Fibroblast of pulmonary artery (primary cell): Measurements from ENCODE around the gene HSD17B12.
"Not testable (repeated sequence)": the region's sequence is repeated elsewhere in the genome, so short reads cannot be mapped to it uniquely, and the experiment has no call there.

ENCODE experiments used
- DNase-seq: peaks from one replicate; pipeline ENCODE4 v3.0.0-alpha.2; 2010; ENCODE audit warnings: low read depth
- H3K4me3 ChIP-seq: replicated peaks from 2 replicates; pipeline ENCODE4 v1.5.1; 2011; ENCODE audit warnings: low read depth, mild to moderate bottlenecking, control low read depth, low read length, moderate library complexity
- TF ChIP-seq, protein P1 (sequence below): IDR thresholded peaks from 2 replicates; pipeline ENCODE4 v1.5.1; 2011; ENCODE audit warnings: mild to moderate bottlenecking, control low read depth, low read length, inconsistent platforms; ENCODE audit errors: missing control alignments

Gene HSD17B12

DNA sequence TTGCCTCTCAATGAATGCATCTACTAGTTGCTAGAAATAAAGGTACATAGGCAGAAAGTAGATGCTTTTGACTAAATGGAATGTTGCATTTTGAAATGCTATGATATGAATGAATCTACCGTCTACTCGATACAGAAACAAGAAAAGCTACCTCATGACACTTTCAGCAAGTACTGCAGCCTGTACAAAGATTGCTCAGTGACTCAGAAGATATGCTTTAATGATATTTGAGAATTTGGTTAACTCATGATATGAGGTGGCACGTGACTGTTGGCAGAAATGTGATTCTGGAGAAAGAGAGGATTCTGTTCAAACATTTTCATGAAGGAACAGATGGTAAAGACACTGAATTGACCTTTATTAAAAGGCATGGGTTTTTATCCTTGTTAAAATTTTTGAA lies 76.0 kb downstream of the HSD17B12 start:
- no peak overlapping the region for H3K4me3 ChIP-seq
- TF ChIP-seq, protein P1, sequence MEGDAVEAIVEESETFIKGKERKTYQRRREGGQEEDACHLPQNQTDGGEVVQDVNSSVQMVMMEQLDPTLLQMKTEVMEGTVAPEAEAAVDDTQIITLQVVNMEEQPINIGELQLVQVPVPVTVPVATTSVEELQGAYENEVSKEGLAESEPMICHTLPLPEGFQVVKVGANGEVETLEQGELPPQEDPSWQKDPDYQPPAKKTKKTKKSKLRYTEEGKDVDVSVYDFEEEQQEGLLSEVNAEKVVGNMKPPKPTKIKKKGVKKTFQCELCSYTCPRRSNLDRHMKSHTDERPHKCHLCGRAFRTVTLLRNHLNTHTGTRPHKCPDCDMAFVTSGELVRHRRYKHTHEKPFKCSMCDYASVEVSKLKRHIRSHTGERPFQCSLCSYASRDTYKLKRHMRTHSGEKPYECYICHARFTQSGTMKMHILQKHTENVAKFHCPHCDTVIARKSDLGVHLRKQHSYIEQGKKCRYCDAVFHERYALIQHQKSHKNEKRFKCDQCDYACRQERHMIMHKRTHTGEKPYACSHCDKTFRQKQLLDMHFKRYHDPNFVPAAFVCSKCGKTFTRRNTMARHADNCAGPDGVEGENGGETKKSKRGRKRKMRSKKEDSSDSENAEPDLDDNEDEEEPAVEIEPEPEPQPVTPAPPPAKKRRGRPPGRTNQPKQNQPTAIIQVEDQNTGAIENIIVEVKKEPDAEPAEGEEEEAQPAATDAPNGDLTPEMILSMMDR: no peak

DNA sequence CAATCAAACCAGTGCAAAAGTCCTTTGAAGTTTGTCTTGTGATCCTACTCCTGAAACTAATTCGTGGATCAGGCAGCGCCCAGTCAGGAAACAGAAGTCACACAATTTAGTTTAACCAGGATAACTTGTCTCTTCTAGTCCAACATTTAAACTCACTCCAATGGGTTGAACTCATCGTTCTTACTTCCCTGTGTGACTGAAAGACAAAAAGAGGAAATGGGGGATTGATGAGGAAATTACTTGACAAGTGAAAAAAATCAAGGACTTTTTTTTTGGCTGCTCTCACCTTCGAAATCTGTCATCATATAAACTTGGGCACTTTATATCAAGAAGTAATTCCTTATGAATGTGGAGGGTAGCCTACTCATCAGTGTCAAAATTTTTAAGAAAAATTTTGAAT lies 78.4 kb downstream of the HSD17B12 start:
- DNase-seq: no peak
- TF ChIP-seq, protein P1: no peak
- no peak overlapping the region for H3K4me3 ChIP-seq

More for the DNA sequence above, 76.0 kb downstream of the HSD17B12 start:
- peak; percentile 31 for DNase-seq

DNA sequence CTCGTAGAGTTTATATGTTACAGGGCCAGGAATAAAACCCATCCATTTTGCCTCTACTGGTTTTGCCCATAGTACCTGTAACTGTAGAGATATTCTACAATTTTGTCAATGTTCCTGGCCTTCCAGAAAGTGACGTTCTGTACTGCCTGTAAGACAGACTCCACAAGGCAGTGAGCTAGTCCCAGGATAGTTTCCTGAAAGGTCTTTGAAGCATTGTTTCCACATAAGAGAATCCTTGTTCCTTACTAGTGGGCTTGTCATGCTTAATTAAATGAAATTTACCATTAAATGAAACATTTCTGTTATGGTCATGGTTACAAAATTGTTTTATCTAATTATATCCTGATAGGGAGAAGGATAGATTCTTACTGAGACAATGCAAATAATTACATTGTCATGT lies 80.4 kb downstream of the HSD17B12 start:
- TF ChIP-seq, protein P1: no peak
- no peak overlapping the region for H3K4me3 ChIP-seq
- DNase-seq: no peak

DNA sequence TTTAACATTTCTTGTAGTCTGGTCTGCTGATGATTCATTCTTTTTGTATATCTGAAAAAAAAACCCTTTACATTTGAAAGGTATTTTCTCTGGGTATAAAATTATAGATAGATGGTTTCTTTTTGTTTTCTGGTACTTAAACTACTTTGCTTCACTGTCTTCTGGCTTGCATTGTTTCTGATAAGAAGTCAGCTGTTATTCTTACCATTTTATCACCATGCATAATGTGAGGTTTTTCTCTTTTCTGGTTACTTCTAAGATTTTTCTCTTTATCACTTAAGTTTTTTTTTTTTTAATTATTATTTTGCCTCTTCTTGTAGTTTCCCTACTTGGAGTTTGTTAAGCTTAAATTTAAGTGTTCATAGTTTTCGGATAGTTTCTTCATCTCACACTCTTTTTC lies 84.7 kb downstream of the HSD17B12 start:
- no peak for DNase-seq
- no peak overlapping the region for H3K4me3 ChIP-seq
- TF ChIP-seq, protein P1: no peak

DNA sequence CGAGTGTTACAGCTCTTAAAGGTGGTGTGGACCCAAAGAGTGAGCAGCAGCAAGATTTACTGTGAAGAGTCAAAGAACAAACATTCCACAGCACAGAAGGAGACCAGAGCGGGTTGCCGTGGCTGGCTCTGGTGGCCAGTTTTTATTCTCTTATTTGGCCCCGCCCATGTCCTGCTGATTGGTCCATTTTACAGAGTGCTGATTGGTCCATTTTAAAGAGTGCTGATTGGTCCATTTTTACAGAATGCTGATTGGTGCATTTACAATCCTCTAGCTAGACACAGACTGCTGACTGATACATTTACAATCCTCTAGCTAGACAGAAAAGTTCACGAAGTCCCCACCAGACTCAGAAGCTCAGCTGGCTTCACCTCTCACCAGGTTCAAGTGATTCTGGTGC lies 88.1 kb downstream of the HSD17B12 start:
- not testable (repeated sequence) for H3K4me3 ChIP-seq, DNase-seq

DNA sequence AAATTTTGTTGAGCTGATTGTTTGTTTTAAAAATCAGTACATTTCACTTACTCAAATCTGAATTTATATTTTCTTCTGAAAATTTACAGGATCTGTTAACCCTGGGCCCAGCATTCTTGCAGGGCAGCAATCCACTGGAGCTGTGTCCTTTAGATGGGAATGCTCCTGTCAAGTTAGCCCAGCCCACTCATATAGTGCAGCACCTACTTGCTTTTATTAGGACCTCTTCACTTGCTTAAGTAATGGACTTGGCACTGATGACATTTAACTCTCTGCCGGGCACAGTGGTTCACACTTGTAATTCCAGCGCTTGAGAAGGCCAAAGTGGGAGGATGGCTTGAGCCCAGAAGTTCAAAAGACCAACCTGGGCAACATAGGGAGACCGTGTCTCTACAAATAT lies 89.6 kb downstream of the HSD17B12 start:
- DNase-seq: no peak
- TF ChIP-seq, protein P1: no peak
- no peak overlapping the region for H3K4me3 ChIP-seq

DNA sequence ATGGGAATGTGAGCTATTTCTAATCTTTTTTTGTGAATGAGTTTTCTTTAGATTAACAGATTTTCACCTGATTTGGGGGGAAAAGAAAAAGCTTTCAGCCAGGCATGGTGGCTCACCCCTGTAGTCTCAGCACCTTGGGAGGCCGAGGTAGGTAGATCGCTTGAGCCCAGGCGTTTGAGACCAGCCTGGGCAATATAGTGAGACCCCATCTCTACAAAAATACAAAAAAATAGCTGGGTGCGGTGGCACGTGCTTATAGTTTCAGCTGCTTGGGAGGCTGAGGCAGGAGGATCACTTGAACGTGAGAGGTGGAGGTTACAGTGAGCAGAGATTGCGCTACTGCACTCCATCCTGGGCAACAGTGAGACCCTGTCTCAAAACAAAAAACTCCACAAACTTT lies 92.2 kb downstream of the HSD17B12 start:
- no peak overlapping the region for H3K4me3 ChIP-seq
- TF ChIP-seq, protein P1: no peak
- no peak for DNase-seq
